AG09319 (cell line): ENCODE results near the gene SRBD1.

Experiments
- DNase-seq: peaks from one replicate; pipeline ENCODE4 v3.0.0-alpha.2; 2010; ENCODE audit warnings: low read depth; ENCODE audit errors: extremely low read depth
- CTCF ChIP-seq: IDR thresholded peaks from 2 replicates; pipeline ENCODE4 v1.5.1; 2011; ENCODE audit warnings: low read depth, mild to moderate bottlenecking, inconsistent platforms, low read length, moderate library complexity

Gene SRBD1

GRCh38 chr2:45390441-45390840, 220.6 kb downstream of the SRBD1 start:
- DNase-seq: no peak
- TF ChIP-seq CTCF: no peak

GRCh38 chr2:45388541-45389100, 222.4 kb downstream of the SRBD1 start:
- no peak for TF ChIP-seq CTCF
- no peak for DNase-seq

- DNase-seq: no peak
Observed at GRCh38 chr2:45382744-45383143, 228.3 kb downstream of the SRBD1 start.

GRCh38 chr2:45380131-45380836, 230.8 kb downstream of the SRBD1 start:
- DNase-seq: no peak

More at GRCh38 chr2:45382744-45383143, 228.3 kb downstream of the SRBD1 start:
- TF ChIP-seq CTCF: no peak

GRCh38 chr2:45379399-45380087, 231.5 kb downstream of the SRBD1 start:
- no peak for TF ChIP-seq CTCF

More at GRCh38 chr2:45380131-45380836, 230.8 kb downstream of the SRBD1 start:
- no peak for TF ChIP-seq CTCF

GRCh38 chr2:45373534-45373933, 237.5 kb downstream of the SRBD1 start:
- TF ChIP-seq CTCF: no peak
- DNase-seq: no peak

More at GRCh38 chr2:45379399-45380087, 231.5 kb downstream of the SRBD1 start:
- DNase-seq: no peak

GRCh38 chr2:45370369-45370768, 240.7 kb downstream of the SRBD1 start:
- DNase-seq: no peak

More at GRCh38 chr2:45370369-45370768, 240.7 kb downstream of the SRBD1 start:
- no peak for TF ChIP-seq CTCF
